HG03558 (cell line): ENCODE results near the gene RNF175.

Experiments used
- ATAC-seq: cut with Tn5 transposase; IDR thresholded peaks from one replicate; pipeline ENCODE4 v1.9.1; 2021; ENCODE audit warnings: moderate number of reproducible peaks; ENCODE audit not compliant: unreplicated experiment; ENCODE audit errors: extremely low read depth

RNF175 gene

DNA sequence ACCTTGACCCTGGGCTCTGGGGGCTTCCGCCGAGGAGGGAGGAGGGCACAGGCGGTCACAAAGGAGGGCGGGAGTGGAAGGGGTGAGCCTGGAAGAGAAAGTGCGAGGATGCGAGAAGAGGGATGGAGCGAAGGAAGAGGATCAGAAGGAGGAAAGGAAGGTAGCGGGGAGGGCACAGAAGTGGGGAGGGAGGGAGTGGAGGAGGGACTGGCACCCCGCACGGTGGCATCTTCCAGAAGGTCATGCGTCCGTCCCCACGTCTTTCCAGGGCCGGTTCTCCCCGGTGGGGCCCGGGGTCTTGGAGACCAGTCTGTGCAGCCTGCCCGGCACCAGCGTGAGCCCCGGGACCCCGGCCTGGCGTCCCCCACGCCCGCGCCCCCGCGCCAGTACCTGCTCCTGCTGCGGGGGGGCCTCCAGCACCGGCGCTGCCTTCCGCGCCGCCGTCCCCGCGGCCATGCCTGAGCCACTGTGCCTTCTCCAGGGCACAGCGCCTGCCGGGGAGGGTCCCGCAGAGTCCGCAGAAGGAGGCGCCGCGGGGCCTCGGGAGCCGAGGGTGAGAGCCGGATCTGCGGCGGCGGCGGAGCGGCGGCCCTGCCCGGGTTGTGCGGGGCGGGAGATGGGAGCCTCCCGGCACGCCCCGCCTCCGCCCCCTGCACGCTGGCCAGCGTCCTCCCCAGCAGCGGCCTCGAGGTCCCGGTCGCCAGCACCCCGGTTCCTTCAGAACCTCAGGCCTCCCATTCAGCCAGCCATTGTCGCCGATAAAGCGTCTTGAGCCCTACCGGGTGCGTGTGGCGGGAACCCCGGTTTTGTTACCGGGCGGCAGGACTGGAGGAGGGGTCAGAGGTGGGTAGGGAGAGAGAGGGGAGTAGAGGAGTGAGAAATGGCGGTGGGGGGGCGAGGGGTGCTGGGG, at the start of gene RNF175:
Gene RNF175 (minus strand): TSS at position 618 of the 910 bp plus-strand sequence. CDS start 162 bp downstream, at position 456.
- no peak for ATAC-seq

DNA sequence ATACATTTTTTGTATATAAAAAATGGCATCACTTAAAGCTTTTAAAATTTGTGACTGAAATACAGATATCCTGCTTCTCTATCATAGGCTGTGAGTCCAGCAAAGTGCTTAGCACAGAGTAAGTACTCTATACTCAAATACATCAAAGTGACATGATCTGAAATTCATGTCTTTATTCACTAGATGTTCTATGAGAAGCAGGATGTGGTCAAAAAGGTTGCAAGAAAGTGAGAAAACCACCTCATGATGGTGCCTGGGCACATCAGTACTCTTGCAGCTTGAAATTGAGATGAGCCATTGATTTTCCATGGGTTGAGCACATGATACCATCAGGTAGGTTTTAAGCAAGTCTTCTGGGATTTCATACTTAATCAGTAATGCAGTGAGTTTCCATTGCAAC, 49.5 kb upstream of the RNF175 start:
- ATAC-seq: no peak

DNA sequence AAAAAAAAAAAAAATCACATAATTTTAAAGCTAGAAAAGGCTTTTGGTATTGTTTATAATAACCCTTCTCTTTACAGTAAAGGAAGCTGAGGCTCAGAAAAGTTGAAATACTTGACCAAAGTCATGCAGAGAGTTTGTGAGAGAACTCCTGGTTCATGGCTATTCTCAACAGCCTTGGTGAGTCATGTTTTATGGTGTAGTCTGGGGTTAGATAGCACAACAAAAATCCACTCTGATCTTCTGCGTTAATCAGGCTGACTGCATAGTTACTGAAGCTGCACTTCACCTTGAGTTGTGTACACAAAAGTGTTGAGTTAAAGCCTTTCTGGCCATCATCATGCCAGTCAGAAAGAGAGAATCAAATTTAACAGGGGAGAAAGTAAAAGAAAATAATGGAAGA, 48.4 kb upstream of the RNF175 start:
- ATAC-seq: no peak

DNA sequence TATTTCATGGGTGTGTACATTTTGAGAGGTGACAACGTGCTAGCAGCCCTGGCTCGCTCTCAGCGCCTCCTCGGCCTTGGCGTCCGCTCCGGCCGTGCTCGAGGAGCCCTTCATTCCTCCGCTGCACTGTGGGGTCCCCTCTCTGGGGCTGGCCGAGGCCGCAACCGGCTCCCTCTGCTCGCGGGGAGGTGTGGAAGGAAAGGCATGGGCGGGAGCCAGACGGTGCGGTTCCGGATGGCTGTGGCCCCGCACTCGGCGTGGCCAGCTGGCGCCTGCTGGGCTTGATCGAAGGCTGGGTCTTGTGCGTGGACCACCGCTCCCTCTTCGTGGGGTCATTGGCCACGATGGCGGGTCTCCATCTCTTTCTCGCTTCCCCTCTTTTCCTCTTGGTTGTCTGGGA, 46.2 kb upstream of the RNF175 start:
- no peak for ATAC-seq

DNA sequence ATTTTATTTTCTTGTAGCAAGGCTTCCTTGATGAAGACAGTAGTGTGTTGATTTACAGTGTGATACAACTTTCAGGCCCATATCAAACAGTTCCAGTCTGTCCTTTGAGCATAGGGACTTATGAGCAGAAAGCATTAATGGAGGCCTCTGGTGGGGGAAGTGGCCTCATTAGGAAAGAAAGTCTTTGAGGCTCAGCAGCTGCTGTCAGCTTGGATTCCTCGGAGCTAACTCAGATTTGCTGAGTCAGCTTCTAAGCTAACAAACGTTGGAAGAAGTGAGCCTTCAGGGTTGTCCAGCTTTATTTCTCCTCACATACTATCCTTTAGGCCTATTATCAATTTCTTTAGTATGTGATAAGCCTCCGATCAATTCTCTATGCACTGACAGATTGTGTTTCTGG, 44.9 kb upstream of the RNF175 start:
- ATAC-seq: no peak

DNA sequence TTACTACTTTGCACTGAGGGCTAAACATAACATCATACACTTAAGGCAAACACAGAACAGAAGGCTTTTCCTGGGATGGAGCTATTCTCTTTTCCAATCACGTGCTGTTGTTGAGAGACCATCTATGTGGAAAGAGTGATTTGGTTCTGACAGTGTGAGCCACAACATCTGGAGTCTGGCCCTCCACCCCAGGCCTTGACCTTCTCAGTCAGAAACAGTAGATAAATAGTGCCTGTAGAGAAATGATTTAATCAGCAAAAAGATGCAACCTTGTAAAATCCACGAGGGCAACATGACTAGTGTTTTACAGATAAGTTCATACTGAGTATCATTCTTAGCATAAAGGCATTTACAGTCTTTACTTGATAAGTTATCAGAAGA, 39.9 kb upstream of the RNF175 start:
- no peak for ATAC-seq

DNA sequence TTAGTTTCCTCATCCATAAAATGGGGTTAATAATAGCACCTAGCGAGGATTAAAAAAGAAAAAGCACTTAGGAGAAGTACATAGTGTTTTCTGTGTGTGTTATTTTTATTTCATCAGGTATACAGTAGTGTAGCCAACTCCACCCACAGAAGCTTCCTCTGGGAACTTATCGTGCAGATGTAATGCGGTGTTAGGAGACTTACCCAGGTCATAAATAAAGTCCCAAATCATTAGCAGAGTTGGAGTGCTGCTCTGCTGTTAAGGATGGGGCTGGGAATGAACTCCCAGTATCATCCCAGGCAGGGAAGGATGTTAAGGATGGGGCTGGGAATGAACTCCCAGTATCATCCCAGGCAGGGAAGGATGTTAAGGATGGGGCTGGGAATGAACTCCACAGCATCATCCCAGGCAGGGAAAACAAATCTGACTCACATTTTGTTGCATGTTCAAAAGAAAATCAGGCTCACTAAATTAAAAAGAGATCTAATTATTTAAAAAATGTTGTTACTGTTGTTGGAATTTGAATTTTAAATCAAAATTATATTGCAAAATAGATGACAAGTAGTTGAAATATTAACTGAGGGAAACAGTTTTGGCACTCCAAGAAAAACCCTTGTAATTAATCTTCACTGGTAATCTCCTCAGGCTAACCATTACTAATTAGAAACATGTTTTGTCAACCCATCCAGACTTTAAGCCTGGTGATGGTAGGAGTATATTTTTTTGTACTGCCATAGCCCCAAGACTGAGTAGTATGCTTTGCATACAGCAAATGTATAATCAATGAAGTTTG, 39.3 kb upstream of the RNF175 start:
- no peak for ATAC-seq

DNA sequence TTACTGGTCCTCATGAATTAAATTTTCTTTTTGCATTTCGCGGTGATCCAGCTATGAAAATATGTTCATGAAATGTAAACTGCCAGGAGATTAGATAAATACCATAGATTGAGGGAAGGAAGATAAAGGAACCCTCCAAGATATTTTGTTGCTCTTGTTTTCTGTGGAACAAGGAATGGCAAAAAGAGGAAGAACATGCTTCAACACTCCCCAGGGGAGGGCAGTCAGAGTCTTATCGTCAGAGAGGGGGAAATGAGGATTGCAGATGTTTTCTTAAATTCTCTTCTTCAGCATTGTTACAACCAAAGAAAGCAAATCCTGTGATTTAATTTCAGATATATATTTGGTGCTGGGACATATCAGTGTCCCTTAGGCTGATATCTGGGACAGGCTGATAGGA, 38.6 kb upstream of the RNF175 start:
- no peak for ATAC-seq

DNA sequence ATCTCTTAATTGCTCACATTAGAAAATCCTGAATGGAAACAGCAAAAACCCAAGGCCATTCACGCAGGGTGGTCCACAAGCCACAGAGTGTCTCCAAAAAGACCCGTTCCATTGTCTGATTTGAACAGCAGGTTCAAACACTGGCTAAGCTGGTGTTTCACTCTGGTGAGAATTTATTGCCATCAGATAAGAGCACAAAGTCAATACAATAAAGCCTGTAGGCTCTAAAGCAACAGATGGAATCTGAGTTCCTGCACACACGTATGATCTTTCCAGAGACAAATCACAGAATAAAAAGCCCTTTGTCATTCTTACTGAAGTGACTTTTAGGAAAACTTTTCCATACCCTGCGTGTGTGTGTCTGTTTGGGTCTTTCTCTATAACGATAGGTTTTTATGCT, 34.2 kb upstream of the RNF175 start:
- no peak for ATAC-seq

DNA sequence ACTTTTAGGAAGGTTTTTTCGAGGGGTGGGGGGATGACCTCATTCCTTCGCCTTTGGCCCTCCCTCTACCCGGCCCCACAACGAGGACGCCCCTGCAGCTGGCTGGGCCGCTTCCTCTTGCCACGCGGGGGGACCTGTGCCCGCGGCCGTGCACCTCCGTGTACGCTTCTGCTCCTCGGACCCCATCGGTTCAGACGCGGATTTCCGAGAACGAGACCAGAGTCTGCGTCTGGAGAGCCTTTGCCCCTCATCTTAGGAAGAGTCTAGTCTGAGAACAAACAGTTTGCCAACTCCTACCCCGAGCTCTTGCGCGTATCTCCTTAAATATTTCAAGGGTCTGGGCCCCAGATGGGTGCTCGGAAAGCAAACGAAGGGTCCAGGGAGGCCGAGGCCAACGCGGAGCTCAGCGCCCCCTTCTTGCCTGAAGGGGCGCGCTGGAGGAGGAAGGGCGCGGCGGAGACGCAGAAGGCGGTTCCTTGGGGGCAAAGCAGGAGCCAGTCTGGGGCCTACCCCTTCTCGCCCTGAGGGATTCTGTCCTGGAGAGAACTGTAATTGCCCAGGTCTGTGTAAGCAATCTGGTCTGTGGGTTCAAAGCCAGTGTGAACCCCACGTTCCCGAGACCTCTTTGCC, 32.9 kb upstream of the RNF175 start:
- no peak for ATAC-seq

DNA sequence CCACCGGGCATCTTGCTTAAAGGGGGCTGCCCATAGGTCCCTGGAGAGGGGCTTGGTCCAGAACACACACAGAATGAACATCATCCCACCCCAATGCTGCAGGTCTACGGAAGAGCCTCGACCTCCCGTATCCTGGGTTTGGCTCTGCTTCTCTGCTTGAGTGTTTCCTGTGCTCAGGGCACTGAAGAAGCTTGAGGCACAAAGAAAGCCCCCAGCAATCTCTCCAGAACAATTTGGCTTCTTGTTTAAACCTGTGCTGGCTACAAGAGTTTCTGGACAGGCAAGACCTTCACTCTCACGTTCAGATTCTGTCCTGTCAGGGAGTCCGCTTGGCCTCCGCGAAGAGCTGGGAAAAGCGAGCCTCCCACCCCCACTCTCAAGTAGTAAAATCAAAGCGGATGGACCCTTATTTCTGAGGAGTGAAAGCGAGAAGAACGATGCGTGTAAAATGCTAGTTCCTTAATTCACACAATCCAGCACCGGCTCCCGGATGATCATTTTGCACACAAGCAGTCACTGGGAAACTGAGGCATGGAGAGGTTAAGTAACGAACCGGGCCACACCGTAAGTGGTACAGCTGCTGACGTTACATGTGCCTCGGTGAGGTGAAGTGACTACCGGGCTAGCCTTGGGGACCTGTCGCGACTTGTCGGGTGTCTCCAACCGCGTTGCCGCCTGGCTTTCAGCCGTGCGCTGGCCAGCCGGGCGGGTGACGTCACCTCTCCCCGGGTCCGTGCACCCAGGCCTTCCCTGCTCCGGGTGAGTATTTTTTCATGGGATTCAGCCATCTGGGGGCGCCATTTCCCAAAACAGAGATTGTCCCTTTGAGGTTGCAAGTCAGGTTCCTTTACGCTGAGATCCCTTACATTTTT, 32.2 kb upstream of the RNF175 start:
- ATAC-seq: no peak

DNA sequence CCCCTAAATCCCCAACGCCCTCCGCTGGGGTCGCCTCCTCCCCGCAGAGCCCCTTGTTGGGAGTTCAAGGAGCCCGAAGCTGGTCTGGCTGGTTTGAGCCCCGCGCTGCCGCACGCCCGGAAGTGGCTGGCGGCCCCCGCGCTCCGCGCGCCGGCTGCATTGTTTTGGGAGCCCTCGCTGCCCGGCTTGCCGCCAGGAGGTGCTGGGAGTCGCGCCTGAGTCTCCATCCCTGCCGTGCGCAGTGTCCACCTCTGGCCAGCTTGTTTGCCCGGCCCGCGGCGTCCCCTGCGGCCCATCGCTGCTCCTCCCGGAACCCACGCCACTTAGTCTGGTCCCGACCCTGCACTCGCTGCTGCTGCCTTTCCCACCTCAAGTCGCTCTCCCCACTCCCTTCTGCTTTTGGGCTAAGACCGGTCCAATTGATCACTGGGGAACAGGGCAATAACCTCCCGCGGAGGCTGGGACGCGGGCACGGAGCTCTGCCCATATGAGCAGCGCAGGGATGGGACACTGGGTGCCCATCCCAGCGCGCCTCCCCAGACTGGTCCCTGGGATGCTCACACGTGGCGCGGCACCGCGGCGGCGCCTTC, 31.2 kb upstream of the RNF175 start:
- no peak for ATAC-seq

DNA sequence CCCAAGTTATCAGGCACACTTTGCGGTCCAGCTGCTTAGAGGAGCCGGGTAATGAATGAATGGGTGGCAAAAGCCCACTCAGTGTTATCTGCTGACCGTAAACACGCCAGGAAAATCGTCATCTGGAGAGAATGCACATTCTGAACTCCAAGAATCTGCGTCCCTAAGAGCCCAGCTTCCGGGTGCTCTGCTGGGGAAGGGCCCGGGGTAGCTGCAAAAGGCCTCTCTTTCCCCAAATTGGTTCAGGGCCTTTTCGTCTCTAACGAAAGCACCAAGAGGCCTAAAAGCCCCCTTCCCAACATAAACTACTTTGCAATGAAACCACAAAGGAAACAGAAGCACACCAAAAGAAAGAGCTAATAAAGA, 30.7 kb upstream of the RNF175 start:
- no peak for ATAC-seq

DNA sequence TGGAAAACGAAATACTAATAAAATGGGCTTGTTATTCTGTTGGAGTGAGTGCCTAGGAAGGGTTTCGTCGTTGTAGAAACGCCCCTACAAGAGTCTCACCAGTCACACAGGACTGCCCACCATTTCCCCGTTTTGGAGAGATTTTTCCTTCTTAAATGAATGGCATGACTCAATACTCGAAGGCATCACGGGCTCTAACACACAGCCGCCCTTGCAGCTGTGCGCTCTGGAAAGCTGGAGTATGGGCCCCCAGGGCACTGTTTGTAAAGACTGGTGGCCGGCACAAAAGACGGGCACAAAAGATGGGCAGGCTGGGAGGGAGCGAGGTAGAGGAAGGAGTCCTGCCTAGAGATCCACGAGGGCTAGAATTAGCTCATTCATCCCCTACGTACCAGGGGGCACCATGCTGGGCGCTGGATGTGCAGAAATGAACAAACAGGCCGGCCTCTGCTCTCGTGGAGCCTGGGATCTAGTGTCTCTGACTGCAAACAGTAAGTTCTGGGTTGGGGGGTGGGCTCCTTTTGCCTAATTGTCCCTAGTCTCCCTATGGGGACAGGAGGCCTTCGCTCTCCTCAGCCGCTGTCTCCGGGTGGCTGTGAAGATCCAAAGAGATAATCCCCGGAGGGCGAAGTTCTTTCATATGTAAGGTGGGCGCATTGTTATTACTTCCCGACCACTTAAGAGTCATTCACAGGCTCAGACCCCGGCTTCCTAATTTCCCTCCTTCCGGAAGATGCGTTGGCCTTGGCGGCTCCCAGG, 30.1 kb upstream of the RNF175 start:
- ATAC-seq: no peak

DNA sequence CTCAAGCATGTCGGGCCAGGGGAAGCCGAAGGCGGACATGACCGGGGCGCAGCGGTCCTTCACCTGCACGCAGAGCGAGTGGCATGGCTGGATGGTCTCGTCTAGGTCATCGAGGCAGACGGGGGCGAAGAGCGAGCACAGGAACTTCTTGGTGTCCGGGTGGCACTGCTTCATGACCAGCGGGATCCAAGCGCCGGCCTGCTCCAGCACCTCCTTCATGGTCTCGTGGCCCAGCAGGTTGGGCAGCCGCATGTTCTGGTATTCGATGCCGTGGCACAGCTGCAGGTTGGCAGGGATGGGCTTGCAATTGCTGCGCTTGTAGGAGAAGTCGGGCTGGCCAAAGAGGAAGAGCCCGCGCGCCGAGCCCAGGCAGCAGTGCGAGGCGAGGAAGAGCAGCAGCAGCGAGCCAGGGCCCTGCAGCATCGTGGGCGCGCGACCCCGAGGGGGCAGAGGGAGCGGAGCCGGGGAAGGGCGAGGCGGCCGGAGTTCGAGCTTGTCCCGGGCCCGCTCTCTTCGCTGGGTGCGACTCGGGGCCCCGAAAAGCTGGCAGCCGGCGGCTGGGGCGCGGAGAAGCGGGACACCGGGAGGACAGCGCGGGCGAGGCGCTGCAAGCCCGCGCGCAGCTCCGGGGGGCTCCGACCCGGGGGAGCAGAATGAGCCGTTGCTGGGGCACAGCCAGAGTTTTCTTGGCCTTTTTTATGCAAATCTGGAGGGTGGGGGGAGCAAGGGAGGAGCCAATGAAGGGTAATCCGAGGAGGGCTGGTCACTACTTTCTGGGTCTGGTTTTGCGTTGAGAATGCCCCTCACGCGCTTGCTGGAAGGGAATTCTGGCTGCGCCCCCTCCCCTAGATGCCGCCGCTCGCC, 28.8 kb upstream of the RNF175 start, which contains the start of gene SFRP2:
Gene SFRP2 (minus strand): TSS at position 671 of the 864 bp plus-strand sequence. CDS start 248 bp downstream, at position 423.
- ATAC-seq: no peak

DNA sequence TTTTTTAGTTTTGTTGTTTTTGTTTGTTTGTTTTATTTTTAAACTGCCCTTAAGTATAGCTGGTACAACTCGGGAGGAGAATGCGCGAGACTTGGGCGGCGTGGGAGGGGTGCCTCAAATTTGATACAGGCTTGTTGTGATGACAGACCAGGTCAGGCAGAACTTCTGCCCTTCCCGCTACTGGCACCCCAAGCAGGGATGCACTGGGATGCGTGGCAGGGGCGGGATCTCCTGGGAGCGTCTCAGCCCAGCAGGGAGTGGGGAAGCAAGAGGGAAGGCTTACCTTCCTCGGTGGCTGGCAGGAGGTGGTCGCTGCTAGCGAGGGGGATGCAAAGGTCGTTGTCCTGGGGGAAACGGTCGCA, 28.2 kb upstream of the RNF175 start:
- ATAC-seq: no peak

DNA sequence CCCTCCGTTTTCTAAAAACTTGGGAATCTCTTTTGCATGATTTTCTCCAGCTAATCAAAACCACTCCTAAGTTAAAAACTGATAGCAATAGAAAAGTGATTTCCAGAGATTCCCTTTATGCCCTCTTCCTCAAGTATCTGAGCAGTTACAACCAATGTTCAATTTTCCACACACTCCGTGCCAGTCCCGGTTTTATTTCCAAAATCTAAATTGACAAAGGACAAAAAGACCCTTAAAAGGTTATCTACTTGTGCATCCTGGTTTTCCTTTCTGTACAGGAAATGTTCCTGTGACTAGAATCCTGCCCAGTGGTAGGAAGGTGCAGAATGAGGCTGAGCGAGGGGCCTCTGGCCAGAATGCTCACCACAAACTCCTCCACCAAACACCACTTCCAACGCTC, 27.8 kb upstream of the RNF175 start:
- no peak for ATAC-seq

DNA sequence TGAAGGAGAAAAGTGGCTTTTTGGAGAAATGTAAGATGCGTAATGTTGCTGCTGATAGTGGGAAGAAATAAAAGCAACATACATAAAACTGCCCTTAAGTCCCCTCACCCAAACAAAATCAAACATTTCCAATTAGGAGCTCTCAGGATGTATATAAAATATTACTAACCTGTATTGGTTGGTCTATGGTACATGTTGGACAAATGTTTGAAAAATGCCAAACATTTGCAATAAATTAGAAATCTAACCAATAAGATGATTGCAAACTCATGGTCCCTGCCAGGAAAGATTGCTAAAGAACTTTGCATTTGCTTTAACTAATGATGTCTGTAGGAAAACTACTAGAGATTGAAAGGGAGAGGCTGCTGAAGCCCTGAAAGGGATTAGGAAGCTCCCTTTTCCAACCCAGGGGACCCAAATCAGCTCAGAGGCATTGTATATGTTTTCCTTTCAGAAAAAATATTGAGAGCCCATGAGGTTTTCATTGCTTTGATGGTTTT, 27.3 kb upstream of the RNF175 start:
- ATAC-seq: no peak
